Mucosa of gallbladder (tissue), 1 donor: ENCODE data around the gene PGA5. TPM values are rescaled to one million over a fixed set of nuclear protein-coding genes. Genes with fewer than 3 reads are reported as not detected.

Source experiments
- DNase-seq: peaks from one replicate; pipeline ENCODE4 v3.0.0-alpha.2; 2020; ENCODE audit warnings: low spot score
- total RNA-seq: library from RNA; stranded (reverse); gene quantifications from one replicate; pipeline ENCODE4 v1.2.1, GENCODE V29; 2021
- donor health status: DM: no; HTN: no; CAD: no.

The PGA5 gene
- total RNA-seq, 1 donor from 2014 or later = not detected

DNA sequence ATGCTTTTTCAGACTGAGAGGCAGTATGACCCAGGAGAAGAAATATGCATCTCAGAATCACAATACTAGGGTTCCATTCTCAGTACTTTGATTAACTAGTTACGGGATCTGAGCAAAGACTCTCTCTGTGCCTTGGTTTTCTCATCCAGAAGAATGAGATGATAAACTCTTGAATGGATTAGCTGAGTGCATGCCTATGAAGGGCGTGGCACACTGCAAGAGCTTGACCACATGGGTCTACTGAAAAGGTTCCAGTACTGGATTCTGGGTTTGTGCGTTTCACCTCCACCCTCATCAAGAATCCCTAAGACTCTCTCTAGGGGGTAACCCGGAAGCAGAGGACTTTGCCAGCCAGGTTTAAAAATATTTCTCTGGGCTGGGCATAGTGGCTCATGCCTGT, 25.6 kb downstream of the PGA5 start:
- peak; percentile 42 for DNase-seq

DNA sequence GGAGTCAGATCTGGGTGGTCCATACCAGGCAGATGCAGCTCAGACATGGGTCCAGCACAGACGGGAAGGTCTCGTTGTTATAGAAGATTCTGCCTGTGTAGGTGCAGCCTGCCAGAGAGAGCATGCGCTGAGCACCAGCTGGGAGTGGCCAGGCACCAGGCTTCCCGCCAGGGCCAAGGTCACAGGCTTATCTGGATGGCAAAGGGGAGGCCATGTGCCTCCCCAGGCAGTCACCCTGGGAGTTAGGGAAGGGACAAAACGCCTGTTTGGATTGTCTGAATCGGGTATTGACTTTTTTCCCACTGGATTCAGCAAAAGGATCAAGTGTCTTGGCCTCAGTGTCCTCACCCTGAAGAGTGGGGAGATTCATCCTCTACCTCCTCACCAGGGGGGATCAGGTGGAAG, 26.5 kb downstream of the PGA5 start:
- DNase-seq = peak; percentile 54

DNA sequence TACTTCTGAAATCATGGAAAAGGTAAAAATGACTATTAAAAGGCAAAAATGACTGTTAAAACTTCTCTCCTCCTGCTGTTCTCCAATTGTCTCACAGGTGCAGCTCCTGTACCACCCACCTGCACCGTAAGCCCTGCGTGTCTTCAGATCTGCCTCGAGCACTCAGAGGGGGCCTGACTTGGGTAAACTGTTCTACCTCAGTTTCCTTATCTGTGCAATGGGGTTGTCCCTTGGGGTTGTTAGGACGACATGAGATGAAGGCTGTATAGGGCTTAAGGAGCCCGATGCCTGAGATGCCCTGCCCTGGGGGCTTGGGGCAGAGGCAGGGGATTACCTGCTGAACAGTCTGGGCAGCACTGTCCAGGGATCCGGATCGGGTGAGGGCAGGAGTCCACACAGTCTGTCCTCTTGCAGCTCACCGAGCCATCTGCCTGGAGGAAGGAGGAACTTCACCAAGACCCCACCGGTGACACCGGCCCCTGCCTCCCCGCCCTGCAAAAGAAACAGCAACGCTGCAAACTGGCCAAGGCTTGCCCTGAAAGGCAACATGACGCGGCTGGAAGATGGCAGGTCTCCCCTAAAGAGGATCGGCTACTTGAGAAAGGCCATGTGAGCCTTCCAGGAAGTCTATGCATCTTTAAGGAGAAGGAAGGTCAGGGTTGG, 27.7 kb downstream of the PGA5 start:
- no peak for DNase-seq

- no peak for DNase-seq
Observed at GRCh38 chr11:61270354-61271076, 29.5 kb downstream of the PGA5 start.

DNA sequence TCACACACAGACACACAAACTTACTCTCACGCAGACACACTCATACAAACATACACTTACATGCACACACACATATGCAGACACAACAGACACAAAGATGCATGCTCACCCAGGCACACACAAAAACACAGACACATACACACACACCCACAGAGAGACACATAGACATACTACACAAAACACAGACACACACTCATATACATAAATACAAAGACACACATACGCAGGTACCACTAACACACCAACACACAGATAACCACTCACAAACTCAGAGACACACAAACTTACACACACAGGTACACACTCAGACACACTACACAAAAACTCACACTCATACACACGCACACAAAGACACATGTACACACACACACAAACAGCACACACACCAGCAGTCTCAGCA, 31.8 kb downstream of the PGA5 start:
- no peak for DNase-seq

GRCh38 chr11:61273178-61274078, 32.5 kb downstream of the PGA5 start:
- DNase-seq = no peak

DNA sequence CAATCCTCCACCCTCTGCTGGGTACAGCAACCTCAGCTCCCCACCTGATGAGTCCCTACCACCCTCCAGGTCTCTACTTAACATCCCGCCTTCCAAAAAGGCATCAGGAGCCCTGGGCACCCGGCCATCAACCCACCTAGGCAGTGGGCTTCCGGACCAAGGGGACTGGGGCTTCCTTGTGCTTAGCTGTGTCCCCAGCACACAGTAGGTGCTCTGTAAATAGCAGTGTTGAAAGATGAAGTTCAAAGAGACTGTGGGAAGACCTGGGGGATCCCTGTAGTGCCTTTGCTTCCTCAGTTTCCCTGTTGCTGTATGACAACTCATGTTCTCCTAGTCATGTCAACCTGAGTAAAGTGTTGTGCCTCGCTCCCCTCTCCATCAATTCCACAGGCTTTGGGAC, 33.1 kb downstream of the PGA5 start:
- DNase-seq = no peak

DNA sequence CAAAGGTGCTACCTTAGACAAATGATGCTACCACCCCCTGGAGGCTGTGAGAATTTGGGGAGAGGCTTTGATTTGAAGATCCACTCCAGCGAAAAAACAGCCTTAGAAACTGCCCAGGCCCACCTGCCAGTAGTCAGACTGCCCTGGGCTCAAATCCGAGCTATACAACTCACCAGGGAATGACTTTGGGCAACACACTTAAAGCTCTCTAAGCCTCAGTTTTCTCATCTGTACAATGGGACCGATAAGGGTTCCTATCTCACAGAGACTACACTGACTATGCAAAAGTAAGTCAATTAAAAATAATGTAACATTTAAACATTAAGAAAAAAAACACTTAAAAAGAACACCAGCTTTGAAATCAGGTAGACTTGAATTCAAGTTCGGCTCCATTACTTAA, 34.2 kb downstream of the PGA5 start:
- no peak for DNase-seq

- DNase-seq = no peak
Observed at GRCh38 chr11:61277186-61278000, 36.4 kb downstream of the PGA5 start.

GRCh38 chr11:61278001-61278470, 37.1 kb downstream of the PGA5 start:
- no peak for DNase-seq

- DNase-seq = no peak
Observed at GRCh38 chr11:61279934-61280659, 39.1 kb downstream of the PGA5 start.

GRCh38 chr11:61280883-61281580, 40.1 kb downstream of the PGA5 start:
- no peak for DNase-seq

DNA sequence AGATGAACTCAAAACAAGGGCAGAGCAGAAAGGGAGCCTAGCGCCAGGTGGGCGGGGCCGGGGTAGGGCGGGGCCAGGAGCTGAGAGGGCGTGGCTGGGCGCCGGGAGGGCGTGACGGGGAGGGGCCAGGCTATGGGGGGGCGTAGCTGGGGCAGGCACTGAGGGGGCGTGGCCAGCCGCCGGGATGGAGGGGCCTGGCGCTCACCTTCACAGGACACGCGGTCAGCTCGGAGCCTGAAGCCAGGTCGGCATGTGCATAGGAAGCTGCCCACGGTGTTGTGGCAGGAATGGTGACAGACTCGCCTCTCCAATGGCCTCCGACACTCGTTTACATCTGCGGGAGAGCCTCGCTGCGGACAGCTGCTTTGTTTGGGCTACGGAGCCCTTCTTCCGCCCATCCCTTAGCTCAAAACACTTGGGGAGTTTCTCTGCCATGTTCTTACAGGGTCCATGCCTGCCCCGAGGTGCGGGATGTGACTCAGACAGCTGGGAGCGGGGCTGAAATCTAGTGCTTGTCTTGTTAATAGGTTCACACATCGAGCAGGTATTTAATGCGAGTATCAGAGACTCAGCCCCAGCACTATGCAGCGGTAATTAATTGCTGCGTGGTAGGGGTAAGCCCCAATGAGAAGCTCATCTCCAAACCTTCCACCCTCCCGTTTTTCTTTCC, 40.7 kb downstream of the PGA5 start:
- peak; percentile 54 for DNase-seq

DNA sequence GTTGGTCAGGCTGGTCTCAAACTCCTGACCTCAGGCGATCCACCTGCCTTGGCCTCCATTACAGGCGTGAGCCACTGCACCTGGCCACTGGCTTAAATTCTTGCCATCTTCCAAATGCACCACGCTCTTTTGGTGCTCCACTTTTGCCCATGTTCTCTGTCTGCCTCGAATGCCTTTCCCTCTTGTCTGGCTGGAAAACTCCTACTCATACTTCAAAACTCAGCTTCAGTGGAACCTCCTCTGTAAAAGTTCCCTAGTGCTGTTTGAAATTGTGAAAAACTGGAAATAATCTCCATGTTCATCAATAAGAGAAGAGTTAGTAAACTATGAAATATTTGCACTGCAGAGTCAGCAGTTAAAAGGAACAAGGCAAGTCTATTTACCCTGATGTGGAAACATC, 42.6 kb downstream of the PGA5 start:
- no peak for DNase-seq

DNA sequence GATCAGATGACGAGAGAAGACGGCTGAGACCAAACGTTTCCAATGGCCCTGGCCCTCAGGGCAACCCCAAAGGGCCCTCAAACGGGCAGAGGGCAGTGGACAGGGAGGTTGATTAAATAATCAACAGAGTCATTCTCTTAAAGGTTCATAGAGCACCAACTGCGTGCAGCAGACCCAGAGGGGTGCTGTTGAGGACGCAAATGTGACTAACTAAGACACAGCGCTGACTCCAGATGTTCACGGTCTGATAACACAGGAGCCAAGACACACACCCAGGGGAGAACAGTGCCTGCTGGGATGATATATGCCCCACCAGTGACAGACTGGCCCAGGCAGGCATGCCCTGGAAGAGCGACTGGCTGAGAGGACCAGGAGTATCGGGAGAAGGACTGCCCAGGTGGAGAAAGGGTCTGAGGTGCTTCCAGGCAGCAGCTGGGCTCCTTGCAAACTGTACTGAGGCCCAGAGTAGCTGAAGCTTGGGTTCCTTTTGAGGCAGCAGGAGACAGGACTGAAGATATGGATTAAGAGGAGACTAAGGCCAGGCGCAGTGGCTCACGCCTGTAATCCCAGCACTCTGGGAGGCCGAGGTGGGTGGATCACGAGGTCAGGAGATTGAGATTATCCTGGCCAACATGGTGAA, 46.5 kb downstream of the PGA5 start:
- DNase-seq = no peak

GRCh38 chr11:61290905-61291690, 50.1 kb downstream of the PGA5 start:
- DNase-seq = no peak

DNA sequence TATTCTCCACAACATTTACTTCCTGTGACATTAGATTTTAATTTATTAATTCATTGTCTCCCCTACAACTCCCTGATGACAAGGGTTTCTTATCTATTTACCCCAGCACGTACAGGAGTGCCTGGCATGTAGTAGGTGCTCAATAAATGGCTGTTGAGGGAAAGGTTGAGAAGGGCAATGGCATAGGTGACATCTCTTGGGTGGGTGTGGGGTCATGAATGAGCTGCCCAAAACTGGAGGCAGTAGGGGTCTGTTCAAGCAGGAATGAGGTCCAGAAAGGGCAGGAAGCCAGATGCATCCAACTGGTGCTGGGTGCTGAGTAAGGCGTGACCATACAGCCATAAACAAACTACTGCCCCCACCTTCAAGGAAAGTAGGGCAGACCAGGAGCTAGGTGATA, 51.4 kb downstream of the PGA5 start:
- no peak for DNase-seq
